HEK293 (cell line): ENCODE results near the gene SORBS2.

ENCODE experiments used
- CTCF ChIA-PET: fragments of 350-600 bp; formaldehyde crosslinking; extraction: SDS; loops from one replicate; lab custom pipeline; 2021; ENCODE audit warnings: antibody characterized with exemption; lab: Yijun Ruan, JAX
- POLR2A ChIA-PET: fragments of 300-600 bp; formaldehyde crosslinking; extraction: SDS; loops from one replicate; lab custom pipeline; 2020; ENCODE audit warnings: antibody characterized with exemption, inconsistent platforms; lab: Yijun Ruan, JAX
- H3K27ac ChIP-seq: fragments of 200-500 bp; sonication (Bioruptor generic); 2 replicates; pipeline ENCODE4 v1.5.1; 2014; ENCODE audit warnings: low read depth, low read length, control low read depth, inconsistent platforms; ENCODE audit errors: extremely low read depth
- H3K36me3 ChIP-seq, 2 experiments: fragments of 200-500 bp in 1 of 2; sonication (Bioruptor generic) in 1 of 2; 1 replicate in 1 of 2; 2 replicates in 1 of 2; pipeline ENCODE4 v1.5.1; 2014 to 2017; ENCODE audit warnings: inconsistent platforms in 2 of 2, low read length in 2 of 2; ENCODE audit not compliant: control insufficient read depth in 2 of 2, insufficient read depth in 1 of 2
- H3K4me1 ChIP-seq: fragments of 200-500 bp; sonication (Bioruptor generic); 2 replicates; pipeline ENCODE4 v1.5.1; 2014; ENCODE audit warnings: mild to moderate bottlenecking, low read length, inconsistent platforms; ENCODE audit not compliant: control insufficient read depth, insufficient read depth
- H3K4me3 ChIP-seq: 2 replicates; pipeline ENCODE4 v1.5.1; 2011; ENCODE audit warnings: low read depth, mild to moderate bottlenecking, control low read depth, low read length, moderate library complexity
- H3K9me3 ChIP-seq: fragments of 200-500 bp; sonication (Bioruptor generic); 2 replicates; pipeline ENCODE4 v1.5.1; 2014; ENCODE audit warnings: low read depth, low read length, inconsistent platforms; ENCODE audit not compliant: control insufficient read depth, insufficient read depth
- ELK4 ChIP-seq: IDR thresholded peaks from 2 replicates; pipeline ENCODE4 v1.6.1; 2011; ENCODE audit warnings: mild to moderate bottlenecking, low read depth, low read length, borderline replicate concordance
- MYNN ChIP-seq: fragments of 450-650 bp; formaldehyde crosslinking; IDR thresholded peaks from 2 replicates; pipeline ENCODE4 v1.5.1; 2016; ENCODE audit warnings: missing biosample characterization, missing genetic modification characterization, borderline replicate concordance
- REPIN1 ChIP-seq: fragments of 450-650 bp; formaldehyde crosslinking; IDR thresholded peaks from 2 replicates; pipeline ENCODE4 v1.5.1; 2017; ENCODE audit warnings: missing biosample characterization, missing genetic modification characterization, low read depth
- SP3 ChIP-seq: fragments of 450-650 bp; formaldehyde crosslinking; IDR thresholded peaks from 2 replicates; pipeline ENCODE4 v1.5.1; 2016; ENCODE audit warnings: missing biosample characterization, missing genetic modification characterization
- TRIM28 ChIP-seq: IDR thresholded peaks from 2 replicates; pipeline ENCODE4 v1.6.1; 2011; ENCODE audit warnings: low read length, control low read depth, borderline replicate concordance
- YY2 ChIP-seq: fragments of 450-650 bp; formaldehyde crosslinking; IDR thresholded peaks from 2 replicates; pipeline ENCODE4 v1.5.1; 2016; ENCODE audit warnings: missing biosample characterization, missing genetic modification characterization
- ZBTB26 ChIP-seq: fragments of 450-650 bp; formaldehyde crosslinking; optimal IDR thresholded peaks from 2 replicates; pipeline ENCODE3; 2016; ENCODE audit warnings: missing biosample characterization, mild to moderate bottlenecking, missing genetic modification characterization
- ZNF132 ChIP-seq: fragments of 450-650 bp; formaldehyde crosslinking; IDR thresholded peaks from 2 replicates; pipeline ENCODE4 v1.5.1; 2017; ENCODE audit warnings: missing biosample characterization, missing genetic modification characterization, borderline replicate concordance
- ZNF202 ChIP-seq: fragments of 450-650 bp; formaldehyde crosslinking; IDR thresholded peaks from 2 replicates; pipeline ENCODE4 v1.5.1; 2016; ENCODE audit warnings: missing biosample characterization, missing genetic modification characterization, borderline replicate concordance
- ZNF211 ChIP-seq: fragments of 450-650 bp; formaldehyde crosslinking; IDR thresholded peaks from 2 replicates; pipeline ENCODE4 v1.5.1; 2016; ENCODE audit warnings: low read depth, missing biosample characterization, missing genetic modification characterization
- ZNF266 ChIP-seq: fragments of 450-650 bp; formaldehyde crosslinking; IDR thresholded peaks from 2 replicates; pipeline ENCODE4 v1.5.1; 2016; ENCODE audit warnings: missing biosample characterization, missing genetic modification characterization, low read depth
- ZNF280D ChIP-seq: fragments of 450-650 bp; formaldehyde crosslinking; IDR thresholded peaks from 2 replicates; pipeline ENCODE4 v1.5.1; 2016; ENCODE audit warnings: missing biosample characterization, missing genetic modification characterization
- ZNF302 ChIP-seq: fragments of 450-650 bp; formaldehyde crosslinking; IDR thresholded peaks from 2 replicates; pipeline ENCODE4 v1.5.1; 2016; ENCODE audit warnings: missing biosample characterization, missing genetic modification characterization, low read depth
- ZNF324 ChIP-seq: fragments of 450-650 bp; formaldehyde crosslinking; IDR thresholded peaks from 2 replicates; pipeline ENCODE4 v1.5.1; 2016; ENCODE audit warnings: missing biosample characterization, missing genetic modification characterization
- ZNF394 ChIP-seq: fragments of 450-650 bp; formaldehyde crosslinking; IDR thresholded peaks from 2 replicates; pipeline ENCODE4 v1.5.1; 2016; ENCODE audit warnings: missing biosample characterization, missing genetic modification characterization, mild to moderate bottlenecking, moderate library complexity, borderline replicate concordance
- ZNF449 ChIP-seq: fragments of 450-650 bp; formaldehyde crosslinking; IDR thresholded peaks from 2 replicates; pipeline ENCODE4 v1.5.1; 2017; ENCODE audit warnings: missing biosample characterization, mild to moderate bottlenecking, missing genetic modification characterization, moderate library complexity
- ZNF473 ChIP-seq: fragments of 450-650 bp; formaldehyde crosslinking; IDR thresholded peaks from 2 replicates; pipeline ENCODE4 v1.5.1; 2017; ENCODE audit warnings: missing biosample characterization, missing genetic modification characterization
- ZNF549 ChIP-seq: fragments of 450-650 bp; IDR thresholded peaks from 2 replicates; pipeline ENCODE4 v1.5.1; 2018; ENCODE audit warnings: missing biosample characterization, missing genetic modification characterization, mild to moderate bottlenecking, inconsistent platforms, moderate library complexity
- ZNF561 ChIP-seq: fragments of 450-650 bp; IDR thresholded peaks from 2 replicates; pipeline ENCODE4 v1.5.1; 2018; ENCODE audit warnings: missing biosample characterization, missing genetic modification characterization, borderline replicate concordance
- ZNF664 ChIP-seq: fragments of 450-650 bp; formaldehyde crosslinking; IDR thresholded peaks from 2 replicates; pipeline ENCODE4 v1.5.1; 2016; ENCODE audit warnings: missing biosample characterization, missing genetic modification characterization
- ZNF670 ChIP-seq: fragments of 450-650 bp; formaldehyde crosslinking; IDR thresholded peaks from 2 replicates; pipeline ENCODE4 v1.5.1; 2016; ENCODE audit warnings: missing biosample characterization, missing genetic modification characterization, low read depth
- ZNF701 ChIP-seq: fragments of 450-650 bp; formaldehyde crosslinking; IDR thresholded peaks from 2 replicates; pipeline ENCODE4 v1.5.1; 2016; ENCODE audit warnings: missing biosample characterization, missing genetic modification characterization
- ZNF704 ChIP-seq: fragments of 450-650 bp; formaldehyde crosslinking; IDR thresholded peaks from 2 replicates; pipeline ENCODE4 v1.5.1; 2016; ENCODE audit warnings: missing biosample characterization, missing genetic modification characterization
- ZNF747 ChIP-seq: fragments of 450-650 bp; formaldehyde crosslinking; IDR thresholded peaks from 2 replicates; pipeline ENCODE4 v1.5.1; 2016; ENCODE audit warnings: missing biosample characterization, missing genetic modification characterization

SORBS2 gene

GRCh38 chr4:185671496-185671895, 140.5 kb downstream of the SORBS2 start:
- Histone ChIP-seq H3K36me3 (no peaks in the 10 kb centered on the region), H3K4me1 (no peaks in the 10 kb centered on the region), H3K27ac (no peak overlapping the region), H3K4me3 (no peak overlapping the region)
- POLR2A ChIA-PET: no interaction called here
- TF ChIP-seq TRIM28: no peak
- TF ChIP-seq ZNF324 (tag by site-specific recombination): no peak
- TF ChIP-seq ZNF664 (tag by site-specific recombination): no peak
- TF ChIP-seq, all 188 proteins: peak for 0
- CTCF ChIA-PET: interaction anchor here (0.7 kb wide), 1 partner anchor 328 kb away, joined by 3 read pairs; no protein-coding TSS in a partner anchor
- H3K9me3 ChIP-seq: no peaks in the 10 kb centered on the region

- no peak for TF ChIP-seq ZNF302 (tag by site-specific recombination)
- no peak for TF ChIP-seq ZNF280D (tag by site-specific recombination)
- Histone ChIP-seq H3K27ac (no peak overlapping the region), H3K36me3 (no peaks in the 10 kb centered on the region), H3K9me3 (no peaks in the 10 kb centered on the region), H3K4me3 (no peak overlapping the region), H3K4me1 (no peaks in the 10 kb centered on the region)
- CTCF ChIA-PET: interaction anchor here (0.7 kb wide), 1 partner anchor 328 kb away, joined by 3 read pairs; no protein-coding TSS in a partner anchor
- POLR2A ChIA-PET: no interaction called here
Measured at GRCh38 chr4:185671066-185671465, 140.9 kb downstream of the SORBS2 start.

GRCh38 chr4:185669288-185669687, 142.7 kb downstream of the SORBS2 start:
- POLR2A ChIA-PET: no interaction called here
- Histone ChIP-seq H3K36me3 (no peaks in the 10 kb centered on the region), H3K4me3 (no peak overlapping the region), H3K9me3 (no peaks in the 10 kb centered on the region), H3K4me1 (no peaks in the 10 kb centered on the region), H3K27ac (no peak overlapping the region)
- CTCF ChIA-PET: no interaction called here
- TF ChIP-seq ZNF266 (tag by site-specific recombination): no peak
- TF ChIP-seq ZNF473: no peak
- TF ChIP-seq ZNF747 (tag by site-specific recombination): no peak
- TF ChIP-seq ZNF394: no peak
- TF ChIP-seq ZNF701: no peak
- TF ChIP-seq SP3 (tag by site-specific recombination): no peak
- TF ChIP-seq ZNF561 (tag by site-specific recombination): no peak
- no peak for TF ChIP-seq MYNN (tag by site-specific recombination)
- TF ChIP-seq YY2 (tag by site-specific recombination): no peak
- TF ChIP-seq ZBTB26 (tag by site-specific recombination): no peak
- no peak for TF ChIP-seq ZNF211
- TF ChIP-seq ZNF449 (tag by site-specific recombination): no peak
- TF ChIP-seq ZNF202 (tag by site-specific recombination): no peak
- TF ChIP-seq ZNF704: no peak
- no peak for TF ChIP-seq ZNF132 (tag by site-specific recombination)
- TF ChIP-seq ELK4: no peak
- no peak for TF ChIP-seq ZNF670 (tag by site-specific recombination)
- no peak for TF ChIP-seq ZNF549
- TF ChIP-seq REPIN1 (tag by site-specific recombination): no peak
